Mesenchymal stem cell (in vitro differentiated cells and primary cell): ENCODE measurements around the gene KCNN3. TPM values are rescaled to one million over a fixed set of nuclear protein-coding genes. Genes with fewer than 3 reads are reported as not detected.

Experiments
- DNase-seq: peaks from one replicate; pipeline ENCODE4 v3.0.0-alpha.2; 2013
- H2AFZ ChIP-seq: one replicate; pipeline ENCODE4 v1.6.1; 2013; ENCODE audit warnings: low read depth, mild to moderate bottlenecking, control low read depth, inconsistent platforms, low read length, moderate library complexity
- H2AK5ac ChIP-seq: 2 replicates; pipeline ENCODE4 v1.6.1; 2013; ENCODE audit warnings: low read length, moderate library complexity, mild to moderate bottlenecking, inconsistent platforms; ENCODE audit not compliant: severe bottlenecking
- H2BK120ac ChIP-seq: one replicate; pipeline ENCODE4 v1.6.1; 2013; ENCODE audit warnings: low read depth, mild to moderate bottlenecking, inconsistent platforms, low read length, moderate library complexity
- H2BK12ac ChIP-seq, 2 experiments: one replicate each; pipeline ENCODE4 v1.6.1; 2013; ENCODE audit warnings: inconsistent platforms in 2 of 2, low read length in 2 of 2, mild to moderate bottlenecking in 2 of 2, moderate library complexity in 2 of 2, control low read depth in 1 of 2
- H2BK15ac ChIP-seq: one replicate; pipeline ENCODE4 v1.6.1; 2013; ENCODE audit warnings: mild to moderate bottlenecking, low read depth, inconsistent platforms; ENCODE audit not compliant: poor library complexity, severe bottlenecking
- H2BK5ac ChIP-seq: 2 replicates; pipeline ENCODE4 v1.6.1; 2013; ENCODE audit warnings: low read depth, mild to moderate bottlenecking, low read length, control low read depth, inconsistent platforms; ENCODE audit not compliant: poor library complexity, severe bottlenecking
- H3K14ac ChIP-seq, 2 experiments: one replicate each; pipeline ENCODE4 v1.6.1; 2013; ENCODE audit warnings: inconsistent platforms in 2 of 2, low read length in 2 of 2, control low read depth in 1 of 2, mild to moderate bottlenecking in 1 of 2, moderate library complexity in 1 of 2
- H3K18ac ChIP-seq, 2 experiments: one replicate each; pipeline ENCODE4 v1.6.1; 2013; ENCODE audit warnings: inconsistent platforms in 2 of 2, low read length in 2 of 2, control low read depth in 1 of 2, low read depth in 1 of 2, mild to moderate bottlenecking in 1 of 2
- H3K23ac ChIP-seq, 2 experiments: one replicate each; pipeline ENCODE4 v1.6.1; 2013; ENCODE audit warnings: inconsistent platforms in 2 of 2, low read length in 2 of 2, mild to moderate bottlenecking in 2 of 2, moderate library complexity in 2 of 2, control low read depth in 1 of 2
- H3K27ac ChIP-seq: 2 replicates; pipeline ENCODE4 v1.5.1; 2013; ENCODE audit warnings: mild to moderate bottlenecking, moderate library complexity, low read length, control low read depth, inconsistent platforms; ENCODE audit not compliant: poor library complexity, severe bottlenecking
- H3K27me3 ChIP-seq, 2 experiments: 2 replicates each; pipeline versions ENCODE4 v1.6.1 to v1.7.0; 2013; ENCODE audit warnings: low read length in 2 of 2, mild to moderate bottlenecking in 2 of 2, moderate library complexity in 2 of 2, control low read depth in 1 of 2, inconsistent platforms in 1 of 2; ENCODE audit not compliant: control insufficient read depth in 1 of 2, insufficient read depth in 1 of 2
- H3K36me3 ChIP-seq, 2 experiments: 2 replicates each; pipeline versions ENCODE4 v1.6.1 to v1.7.0; 2013; ENCODE audit warnings: low read length in 2 of 2, control low read depth in 1 of 2, inconsistent platforms in 1 of 2, low read depth in 1 of 2, mild to moderate bottlenecking in 1 of 2; ENCODE audit not compliant: insufficient read depth in 2 of 2, control insufficient read depth in 1 of 2
- H3K4ac ChIP-seq, 2 experiments: one replicate each; pipeline ENCODE4 v1.6.1; 2013; ENCODE audit warnings: inconsistent platforms in 2 of 2, low read length in 2 of 2, mild to moderate bottlenecking in 2 of 2, moderate library complexity in 2 of 2, control low read depth in 1 of 2, low read depth in 1 of 2
- H3K4me1 ChIP-seq: 2 replicates; pipeline ENCODE4 v1.6.1; 2013; ENCODE audit warnings: low read depth, low read length, control low read depth; ENCODE audit not compliant: control insufficient read depth, insufficient read depth
- H3K4me2 ChIP-seq: 2 replicates; pipeline ENCODE4 v1.6.1; 2013; ENCODE audit warnings: low read length, mild to moderate bottlenecking, inconsistent platforms; ENCODE audit not compliant: poor library complexity, severe bottlenecking
- H3K4me3 ChIP-seq, 2 experiments: 2 replicates each; pipeline versions ENCODE4 v1.5.1 to v1.7.0; 2013; ENCODE audit warnings: low read length in 2 of 2, mild to moderate bottlenecking in 2 of 2, control low read depth in 1 of 2, low read depth in 1 of 2; ENCODE audit not compliant: insufficient read depth in 1 of 2
- H3K79me1 ChIP-seq: replicated peaks from 2 replicates; pipeline ENCODE4 v1.6.1; 2013; ENCODE audit warnings: mild to moderate bottlenecking, control low read depth, low read length, inconsistent platforms; ENCODE audit not compliant: poor library complexity, severe bottlenecking
- H3K9ac ChIP-seq: 2 replicates; pipeline ENCODE4 v1.7.0; 2013; ENCODE audit warnings: mild to moderate bottlenecking, low read length, moderate library complexity
- H3K9me3 ChIP-seq: 2 replicates; pipeline ENCODE4 v1.7.0; 2013; ENCODE audit warnings: mild to moderate bottlenecking, low read length; ENCODE audit not compliant: control insufficient read depth
- H4K8ac ChIP-seq: one replicate; pipeline ENCODE4 v1.6.1; 2013; ENCODE audit warnings: inconsistent platforms, mild to moderate bottlenecking, low read length, moderate library complexity
- H4K91ac ChIP-seq: one replicate; pipeline ENCODE4 v1.6.1; 2013; ENCODE audit warnings: mild to moderate bottlenecking, low read length, inconsistent platforms
- WGBS: methylation state at CpG from one replicate; pipeline ENCODE4 v1.1.7; 2013; ENCODE audit warnings: mixed read lengths; 5-methylcytosine and 5-hydroxymethylcytosine counted together
- polyA plus RNA-seq, 2 experiments: library from polyadenylated mRNA; stranded (reverse); fragments of 200-250 nt; gene quantifications; one replicate each; pipeline ENCODE4 v1.2.3, GENCODE V29; 2013

The KCNN3 gene
- polyA plus RNA-seq (2013, experiment 1 of 2) = 0.81 TPM
- 0.75 TPM for polyA plus RNA-seq (2013, experiment 2 of 2)

GRCh38 chr1:154870115-154870571 lies at the start of gene KCNN3:
KCNN3 (minus strand) TSS chr1:154870281; CDS start chr1:154869964, 317 bp downstream.
- Histone ChIP-seq H3K27ac (no peak within 1 kb of the TSS), H3K27me3 (peaks cover 16 to 87% of the 10 kb centered on the region in 2 experiments), H4K91ac (peak within 1 kb of the TSS; percentile 28), H2BK15ac (peak within 1 kb of the TSS; percentile 82), H3K4me2 (peak within 1 kb of the TSS; percentile 12), H3K36me3 (no peaks in the 10 kb centered on the region), H3K9ac (peak within 1 kb of the TSS; percentile 68), H2AFZ (no peak within 1 kb of the TSS), H2BK12ac (peak within 1 kb of the TSS in 1 of 2 experiments; percentile 89), H3K4me1 (peaks cover 34% of the 10 kb centered on the region), H3K23ac (no peak within 1 kb of the TSS), H3K9me3 (no peaks in the 10 kb centered on the region), H3K18ac (peak within 1 kb of the TSS; percentile 37 to 55), H4K8ac (peak within 1 kb of the TSS; percentile 10), H3K79me1 (no peaks in the 10 kb centered on the region), H2AK5ac (no peak within 1 kb of the TSS), H3K4ac (peak within 1 kb of the TSS in 1 of 2 experiments; percentile 43), H3K4me3 (peak within 1 kb of the TSS in 1 of 2 experiments; percentile 63), H2BK5ac (no peak within 1 kb of the TSS), H2BK120ac (no peak within 1 kb of the TSS), H3K14ac (peak within 1 kb of the TSS in 1 of 2 experiments; percentile 67)
- under 1% methylated on average over 16 of the region's 17 CpGs for WGBS
- peak; percentile 94 for DNase-seq

GRCh38 chr1:154913273-154913672 lies 43.2 kb upstream of the KCNN3 start:
- no peak overlapping the region for H3K27ac ChIP-seq
- no peaks in the 10 kb centered on the region for H3K79me1 ChIP-seq
- WGBS = 100% methylated on average over 1 of the region's 3 CpGs
- no peak overlapping the region for H2AK5ac ChIP-seq
- H4K91ac ChIP-seq = no peak overlapping the region
- H2AFZ ChIP-seq = no peak overlapping the region
- no peak overlapping the region for H3K4ac ChIP-seq
- H4K8ac ChIP-seq = no peak overlapping the region
- no peak overlapping the region for H2BK12ac ChIP-seq
- no peak overlapping the region for H2BK120ac ChIP-seq
- no peak overlapping the region for H3K18ac ChIP-seq
- H3K4me2 ChIP-seq = no peak overlapping the region
- peaks cover 0 to 4% of the 10 kb centered on the region in 2 experiments for H3K27me3 ChIP-seq
- no peak overlapping the region for H3K23ac ChIP-seq
- no peaks in the 10 kb centered on the region for H3K36me3 ChIP-seq
- H3K14ac ChIP-seq = no peak overlapping the region
- H3K4me1 ChIP-seq = no peaks in the 10 kb centered on the region
- no peak overlapping the region for H2BK15ac ChIP-seq
- peaks cover 11% of the 10 kb centered on the region for H3K9me3 ChIP-seq
- no peak overlapping the region for H2BK5ac ChIP-seq
- H3K4me3 ChIP-seq = no peak overlapping the region
- no peak overlapping the region for H3K9ac ChIP-seq
- no peak for DNase-seq

- H2BK12ac ChIP-seq = no peak overlapping the region
- no peak overlapping the region for H3K18ac ChIP-seq
- no peak overlapping the region for H3K23ac ChIP-seq
- no peak overlapping the region for H3K27ac ChIP-seq
- no peak overlapping the region for H2BK15ac ChIP-seq
- no peak overlapping the region for H3K4me2 ChIP-seq
- H2AFZ ChIP-seq = no peak overlapping the region
- H3K36me3 ChIP-seq = no peaks in the 10 kb centered on the region
- H3K4ac ChIP-seq = no peak overlapping the region
- peaks cover 15% of the 10 kb centered on the region for H3K9me3 ChIP-seq
- no peaks in the 10 kb centered on the region for H3K79me1 ChIP-seq
- peak overlapping the region; percentile 4 for H4K8ac ChIP-seq
- H2AK5ac ChIP-seq = no peak overlapping the region
- H3K27me3 ChIP-seq = peaks cover 0 to 5% of the 10 kb centered on the region in 2 experiments
- H3K4me3 ChIP-seq = no peak overlapping the region
- no peak overlapping the region for H4K91ac ChIP-seq
- no peak overlapping the region for H3K14ac ChIP-seq
- DNase-seq = no peak
- H3K4me1 ChIP-seq = no peaks in the 10 kb centered on the region
- no peak overlapping the region for H2BK120ac ChIP-seq
- 78% methylated on average over 2 of the region's 2 CpGs for WGBS
- no peak overlapping the region for H2BK5ac ChIP-seq
- no peak overlapping the region for H3K9ac ChIP-seq
Observed at GRCh38 chr1:154912755-154913154, 42.7 kb upstream of the KCNN3 start.

- Histone ChIP-seq H3K4me2 (no peak overlapping the region), H3K27ac (no peak overlapping the region), H3K4me3 (no peak overlapping the region), H3K79me1 (no peaks in the 10 kb centered on the region), H3K14ac (no peak overlapping the region), H3K9ac (no peak overlapping the region), H3K9me3 (peaks cover 18% of the 10 kb centered on the region), H2BK5ac (no peak overlapping the region), H3K4me1 (no peaks in the 10 kb centered on the region), H3K27me3 (peaks cover 0 to 9% of the 10 kb centered on the region in 2 experiments), H2BK12ac (no peak overlapping the region), H3K23ac (no peak overlapping the region), H2AK5ac (no peak overlapping the region), H4K8ac (no peak overlapping the region), H4K91ac (no peak overlapping the region), H3K18ac (no peak overlapping the region), H3K36me3 (no peaks in the 10 kb centered on the region), H2BK15ac (no peak overlapping the region), H2AFZ (no peak overlapping the region), H2BK120ac (no peak overlapping the region), H3K4ac (no peak overlapping the region)
- no peak for DNase-seq
- 92% methylated on average over 8 of the region's 8 CpGs for WGBS
Observed at GRCh38 chr1:154911691-154912550, 41.8 kb upstream of the KCNN3 start.
